ENCODE data around the gene FERD3L.

FERD3L gene

DNA sequence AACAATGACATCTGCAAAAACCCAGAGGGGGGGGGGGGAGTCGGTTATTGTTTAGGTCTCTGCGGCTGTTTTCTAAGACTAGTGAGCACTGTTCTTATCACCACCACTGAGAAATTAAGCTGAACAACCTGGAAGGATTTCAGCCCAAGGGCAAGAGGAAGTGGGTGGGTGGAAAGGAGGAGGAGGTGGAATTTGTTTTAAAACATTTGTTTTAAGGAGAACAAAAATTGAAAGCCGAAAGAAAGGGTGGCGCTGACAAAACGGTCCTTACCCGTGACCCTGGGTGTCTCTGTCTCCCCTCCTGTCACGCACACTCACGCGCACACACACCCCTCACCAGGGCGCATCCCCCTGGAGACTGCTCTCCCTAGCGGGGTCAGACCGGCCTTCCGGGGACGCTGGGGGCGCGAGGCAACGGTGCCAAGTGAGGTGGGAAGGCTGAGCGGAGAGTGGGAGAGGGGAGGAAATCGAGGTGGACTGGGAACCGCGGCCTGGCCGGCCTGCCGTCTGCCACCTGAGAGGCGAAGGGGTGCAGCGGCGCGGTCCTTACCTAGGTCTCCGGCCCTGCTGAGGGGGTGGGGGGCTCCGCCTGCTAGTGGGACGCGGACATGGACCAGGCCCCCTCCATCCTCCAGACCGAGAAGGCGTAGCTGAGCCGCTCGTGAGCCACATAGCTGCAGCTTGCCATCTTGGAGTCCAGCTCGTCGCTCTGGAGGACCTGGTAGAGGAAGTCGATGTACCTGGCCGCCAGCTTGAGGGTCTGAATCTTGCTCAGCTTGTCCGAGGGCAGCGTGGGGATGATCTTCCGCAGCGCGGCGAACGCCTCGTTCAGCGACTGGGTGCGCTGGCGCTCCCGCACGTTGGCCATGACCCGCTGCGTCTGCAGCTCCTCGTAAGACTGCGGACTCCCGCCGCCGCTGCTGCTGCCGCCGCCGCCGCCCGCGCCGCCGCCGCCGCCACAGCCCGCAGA, 28.8 kb downstream of the FERD3L start:
- no peak for DNase-seq

DNA sequence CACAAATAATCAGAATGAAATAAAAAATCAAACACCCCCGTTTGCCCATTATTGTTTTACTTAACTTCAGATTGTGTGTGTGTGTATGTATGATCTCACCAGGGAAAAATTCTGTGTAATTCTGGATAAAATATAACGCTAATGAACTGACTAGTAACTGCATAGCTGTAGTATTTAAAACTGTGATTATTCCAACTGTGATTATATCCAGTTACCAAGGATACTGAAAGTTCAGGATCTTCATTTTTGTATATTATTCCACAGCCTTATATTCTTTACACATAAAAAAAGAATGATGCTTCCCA, 30.7 kb downstream of the FERD3L start:
- no peak for DNase-seq

DNA sequence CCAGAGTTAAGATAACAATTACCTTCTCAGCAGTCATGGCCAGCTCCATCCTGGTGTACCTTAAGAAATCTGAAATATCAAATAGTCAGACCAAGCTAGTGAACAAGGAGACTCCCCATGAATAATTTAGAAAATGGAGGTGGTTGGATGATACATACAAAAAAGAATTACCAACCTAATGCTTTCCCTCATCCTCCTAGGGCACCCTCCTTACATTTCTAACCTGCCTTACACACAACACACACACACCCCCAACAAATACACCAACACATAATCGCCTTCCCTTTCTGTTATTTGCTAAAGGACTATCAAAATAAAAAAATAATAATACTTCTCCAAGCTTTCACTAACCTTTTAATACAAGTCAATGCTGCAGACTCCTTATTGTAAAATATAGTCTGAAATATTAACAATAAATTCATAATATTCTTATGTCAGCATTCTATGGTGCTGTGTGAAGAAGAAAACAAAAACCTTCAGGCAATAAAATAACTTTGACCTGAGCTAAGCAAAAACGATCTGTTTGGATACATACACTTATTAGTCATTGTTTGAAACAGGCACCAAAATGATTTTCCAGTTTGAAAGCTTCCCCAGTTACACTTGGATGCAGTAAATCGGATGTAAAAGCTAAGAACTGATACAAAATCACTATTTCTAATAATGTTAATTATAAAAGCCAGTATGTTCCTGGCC, 31.2 kb downstream of the FERD3L start:
- no peak for DNase-seq

DNA sequence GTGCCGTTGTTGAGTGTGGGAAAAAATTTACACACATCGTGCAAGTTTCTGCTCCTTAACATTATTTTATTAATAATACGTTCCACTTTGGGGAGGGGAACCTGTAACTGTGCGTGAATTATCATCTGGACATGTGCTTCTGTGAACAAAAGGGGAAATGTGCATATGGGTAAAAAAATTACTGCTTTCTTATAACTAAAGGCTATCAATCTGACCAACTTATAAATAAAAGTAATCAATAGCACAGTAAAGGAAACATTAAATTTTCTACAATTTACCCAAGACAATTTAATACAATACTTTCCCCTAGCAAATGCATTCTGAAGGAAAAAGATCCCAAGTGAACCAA, 32.2 kb downstream of the FERD3L start:
- no peak for DNase-seq

DNA sequence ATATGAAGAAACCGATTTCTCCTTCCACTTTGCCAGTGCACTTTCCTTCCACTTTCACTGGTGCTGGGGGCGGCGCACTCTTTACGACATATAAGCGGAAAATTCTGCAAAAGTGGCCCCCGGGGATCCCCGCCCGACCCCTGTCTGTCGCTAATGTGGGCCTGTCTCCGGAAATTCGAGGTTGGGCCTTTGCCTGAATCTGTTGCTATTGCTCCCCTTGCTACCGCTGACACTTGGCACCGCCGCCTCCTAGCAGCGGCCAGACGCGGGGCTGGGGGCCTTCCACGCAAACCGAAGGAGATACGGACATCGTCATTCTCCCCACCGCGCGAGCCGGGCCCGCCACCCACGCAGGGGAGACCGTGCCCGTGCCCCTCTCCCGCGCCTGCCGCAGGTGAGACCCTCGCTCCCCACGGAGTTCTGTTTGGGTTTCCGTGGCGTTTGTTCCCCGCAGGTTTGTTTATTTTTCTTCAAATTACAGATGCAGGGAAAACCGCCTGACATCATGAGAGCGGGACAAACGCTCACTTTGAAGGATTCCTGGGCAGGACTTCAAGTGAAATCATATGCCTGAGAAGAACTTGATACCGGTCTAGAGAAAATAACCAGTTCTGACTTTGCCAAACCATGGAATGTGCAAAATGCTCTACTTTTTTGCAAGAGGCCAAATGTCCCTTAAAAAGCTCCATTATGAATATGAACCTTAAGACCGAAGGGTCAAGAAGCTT, 32.8 kb downstream of the FERD3L start:
- no peak for DNase-seq

DNA sequence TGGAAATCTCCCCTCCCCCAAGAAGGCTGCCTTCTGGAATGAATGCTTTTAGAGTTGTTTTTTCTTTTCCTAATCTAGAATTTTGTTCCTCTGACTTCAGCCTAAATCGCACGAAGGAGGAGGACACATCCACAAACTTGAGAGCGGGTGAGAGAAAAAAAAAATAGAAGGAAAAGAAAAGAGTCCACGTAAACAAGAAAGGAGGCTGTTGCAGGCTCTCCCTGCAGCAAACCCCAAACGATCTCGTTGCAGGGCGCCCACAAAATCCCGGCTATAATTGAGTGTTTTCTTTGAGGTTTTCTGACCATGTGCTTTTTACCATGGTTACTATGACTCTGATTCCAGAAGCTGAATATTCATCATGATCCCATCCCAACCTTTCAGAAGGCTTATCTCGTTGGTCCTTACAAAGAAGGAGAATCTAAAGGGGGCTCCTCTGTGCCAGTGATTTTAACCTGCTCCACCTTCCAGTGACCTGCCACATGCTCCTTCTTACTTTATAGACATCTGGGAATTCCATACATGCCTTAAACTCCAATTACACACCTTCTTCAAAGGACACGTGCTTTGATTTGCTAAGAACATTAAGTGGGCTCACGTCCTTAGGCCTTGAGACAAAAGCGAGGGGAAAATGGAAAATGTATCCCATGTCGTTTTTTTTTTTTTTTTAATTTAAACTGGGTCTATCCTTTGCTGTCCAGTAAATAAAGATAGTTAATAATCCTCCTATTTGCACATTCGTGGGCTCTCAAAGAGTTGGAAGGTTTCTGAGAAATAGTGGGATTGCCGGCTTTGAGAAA, 33.5 kb downstream of the FERD3L start:
- no peak for DNase-seq

DNA sequence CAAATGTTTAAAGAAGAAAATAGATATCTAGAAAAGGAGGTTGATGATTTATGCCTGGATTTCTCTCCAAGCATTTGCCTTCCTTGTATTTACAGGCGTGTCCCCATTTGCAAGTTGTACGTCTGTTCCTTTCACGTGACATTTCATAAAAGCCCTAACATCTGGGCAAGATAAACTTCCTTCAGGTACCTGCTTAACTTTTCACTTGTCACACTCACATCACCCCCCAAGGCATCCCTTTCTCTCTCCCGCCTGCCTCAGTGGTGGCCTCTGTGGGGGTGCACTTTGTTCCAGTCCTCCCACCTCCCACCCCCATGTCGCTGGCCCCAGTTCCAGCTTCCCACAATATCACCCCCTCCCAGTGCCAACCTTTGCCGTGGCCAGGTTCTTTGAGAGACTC, 34.4 kb downstream of the FERD3L start:
- no peak for DNase-seq

DNA sequence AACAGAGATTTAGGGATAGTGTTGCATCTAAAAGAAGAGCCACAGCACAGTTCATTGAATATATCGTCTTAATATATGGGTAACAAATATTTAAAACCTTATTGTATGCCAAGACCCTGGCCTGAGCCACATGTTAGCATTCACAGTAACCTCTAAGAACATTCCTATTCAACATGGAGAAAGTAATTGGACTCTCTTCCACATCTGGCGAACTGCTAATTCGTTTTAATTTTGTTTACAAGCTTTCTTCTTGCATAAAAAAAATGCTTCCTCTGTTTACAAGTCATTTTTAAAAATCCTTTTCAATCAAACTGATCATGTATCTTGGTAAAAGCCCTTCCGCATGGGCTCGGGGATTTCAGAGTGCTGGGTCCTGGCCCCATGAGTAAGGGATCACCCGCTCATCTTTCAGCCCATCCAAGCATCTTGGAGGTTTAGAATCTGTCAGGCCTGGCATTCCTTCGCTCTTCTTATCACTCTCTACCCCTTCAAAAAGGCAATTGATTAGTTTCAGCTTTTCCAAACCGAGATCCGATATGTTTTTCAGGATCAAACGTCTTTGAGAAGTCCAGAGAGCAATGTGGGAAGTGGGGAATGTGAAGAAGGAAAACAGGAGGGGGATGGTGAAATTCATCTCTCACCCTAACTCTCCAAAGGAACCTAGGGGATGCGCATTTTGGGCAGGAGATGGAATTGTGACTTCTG, 35.0 kb downstream of the FERD3L start:
- DNase-seq = no peak

DNA sequence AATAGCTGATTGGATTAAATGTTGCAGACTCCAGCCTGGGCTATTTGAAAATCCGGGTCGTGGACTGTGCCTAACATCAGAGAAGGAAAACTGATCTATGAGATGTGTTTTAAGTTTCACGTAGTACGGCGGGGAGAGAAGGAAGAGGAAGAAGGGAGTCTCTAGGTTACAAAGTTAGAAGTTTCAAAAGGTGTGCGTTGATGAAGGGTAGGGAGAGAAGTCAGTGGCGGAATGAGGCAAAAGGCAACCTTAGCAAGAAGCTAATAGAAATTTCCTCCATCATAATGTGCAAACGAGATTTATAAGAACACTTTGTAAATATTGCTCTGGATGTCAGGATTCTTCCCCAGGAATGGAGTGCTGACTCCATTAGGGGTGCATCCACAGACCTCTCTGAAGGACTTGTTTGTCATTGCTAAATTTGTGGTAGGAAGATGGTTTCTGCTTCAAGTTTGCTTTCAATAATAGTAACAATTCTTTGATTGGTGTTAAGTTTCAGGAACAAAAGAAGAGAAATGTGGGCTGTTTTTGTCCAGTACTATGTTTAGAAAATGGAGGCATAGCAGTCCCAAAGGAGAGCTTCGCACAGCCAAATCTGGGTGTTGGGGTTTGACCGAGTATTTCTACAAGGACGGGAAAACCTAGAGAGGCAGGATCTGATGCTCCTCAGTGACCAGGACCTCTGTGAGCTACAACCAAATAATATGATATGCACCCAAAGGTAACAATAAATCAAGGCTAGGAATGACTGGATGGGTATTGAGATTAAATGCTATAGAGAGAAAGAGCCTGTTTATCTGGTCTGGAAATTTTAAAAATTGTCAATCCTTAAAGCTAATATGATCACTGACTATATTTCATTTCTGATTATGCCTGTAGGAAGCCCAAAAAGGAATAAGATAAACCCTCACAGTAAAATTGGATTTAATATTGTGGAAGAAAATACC, 35.9 kb downstream of the FERD3L start:
- DNase-seq = no peak

DNA sequence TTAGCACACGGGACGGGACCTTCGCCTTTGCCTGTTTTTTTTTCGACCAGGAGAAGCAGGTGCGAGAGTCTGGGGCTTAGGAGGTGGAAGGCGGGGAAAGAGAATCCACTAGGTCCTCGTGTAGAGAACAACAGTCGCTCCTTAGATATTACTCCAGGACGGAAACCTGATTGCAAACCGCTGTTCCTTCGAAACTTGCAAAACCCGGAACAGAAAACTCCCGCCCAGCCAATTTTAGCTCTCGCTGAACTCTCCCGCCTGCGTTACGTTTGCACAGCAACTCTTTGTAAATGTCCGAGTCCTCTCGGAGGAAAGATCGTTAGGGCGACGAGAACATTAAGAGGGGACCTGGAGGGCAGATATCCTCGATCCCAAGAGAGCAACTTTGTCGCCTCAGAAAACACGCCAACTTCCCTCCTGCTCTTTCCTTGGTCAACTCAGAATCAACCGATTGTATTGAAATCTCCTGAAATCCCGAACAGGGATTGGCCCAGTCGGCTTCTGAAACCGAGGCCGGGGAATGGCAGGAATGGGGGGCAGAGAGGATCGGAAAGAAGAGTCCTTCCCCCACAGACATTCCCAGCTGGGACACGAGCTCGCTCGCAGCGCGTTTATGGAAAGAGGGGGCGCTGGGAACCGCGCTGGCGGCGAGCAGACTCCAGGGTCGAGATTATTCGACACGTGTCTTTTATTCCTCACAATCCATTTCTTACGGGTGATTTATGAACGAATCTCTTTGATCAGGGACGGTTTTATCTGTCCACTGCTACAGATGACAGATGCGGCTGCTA, 37.7 kb downstream of the FERD3L start:
- DNase-seq = peak; percentile 37 to 41

DNA sequence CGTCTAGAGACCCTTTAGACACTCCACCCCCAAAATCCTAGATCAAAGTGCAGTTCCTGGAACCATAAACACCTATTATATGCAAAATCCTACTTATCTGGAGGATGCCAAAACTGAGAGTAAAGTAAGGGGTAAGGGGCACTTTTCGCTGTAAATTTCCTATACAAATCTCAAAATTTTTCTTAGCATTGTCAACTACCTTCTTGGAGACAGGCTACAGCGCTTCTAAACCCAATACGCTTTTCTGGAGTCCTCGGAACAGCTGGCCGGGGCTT, 38.2 kb downstream of the FERD3L start:
- no peak for DNase-seq

DNA sequence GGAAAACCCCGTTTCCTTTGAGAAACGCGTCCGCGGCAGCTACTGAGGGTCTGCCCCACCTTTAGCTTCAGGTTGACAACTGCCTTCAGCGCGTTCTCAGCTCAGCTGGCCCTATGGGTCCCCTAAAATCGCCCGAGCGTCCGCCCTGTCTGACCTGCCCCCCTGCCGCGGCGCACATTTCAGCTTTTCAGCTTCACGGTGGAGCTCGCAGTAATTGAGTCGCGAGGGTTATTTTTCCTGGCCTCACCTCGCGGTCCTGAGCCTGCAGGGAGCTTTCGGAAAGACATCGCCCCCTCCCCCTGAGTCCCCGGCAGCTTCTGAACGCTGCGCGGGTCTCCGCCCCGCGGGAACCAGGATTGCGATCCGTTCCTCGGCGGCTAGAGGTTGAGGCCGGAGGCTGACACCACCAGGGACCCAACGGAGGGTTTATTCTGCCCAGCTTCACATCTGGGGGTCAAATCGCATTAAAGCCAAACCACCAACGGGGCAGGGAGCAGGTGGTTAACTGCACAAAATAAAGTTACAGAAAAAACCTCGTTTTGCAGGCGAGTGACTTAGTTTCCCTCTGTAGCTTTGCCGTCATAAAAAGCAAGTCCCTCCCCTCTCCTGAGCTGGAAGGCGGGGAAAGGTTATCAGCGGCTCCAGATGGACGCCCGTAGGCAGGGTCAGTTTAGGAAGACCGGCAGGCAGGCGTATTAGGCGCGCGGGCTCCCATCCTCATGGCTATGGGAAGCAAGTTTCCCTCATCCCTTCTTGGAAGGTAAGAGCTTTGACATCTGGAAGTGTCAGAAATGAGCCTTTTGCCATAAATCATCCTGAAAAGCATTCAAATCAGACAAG, 38.8 kb downstream of the FERD3L start:
- no peak for DNase-seq

DNA sequence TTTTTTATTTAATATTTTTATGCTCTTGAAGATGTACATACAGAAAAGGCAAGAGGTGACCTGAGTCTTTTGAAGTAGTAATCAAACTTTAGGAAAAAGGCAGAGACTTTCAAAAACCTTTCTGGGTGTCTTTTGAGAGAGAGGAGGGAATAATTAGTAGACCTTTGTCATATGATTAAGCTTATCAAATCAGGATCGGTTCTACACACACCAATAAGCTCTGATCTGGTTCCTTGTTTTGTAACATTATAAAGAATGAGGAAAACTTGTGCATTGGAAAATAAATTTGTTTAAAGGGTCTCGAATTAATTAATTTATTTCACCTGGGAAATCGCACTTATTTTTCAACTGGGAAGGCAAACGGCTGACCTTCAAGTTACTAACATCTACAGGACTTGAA, 39.7 kb downstream of the FERD3L start:
- DNase-seq = no peak

DNA sequence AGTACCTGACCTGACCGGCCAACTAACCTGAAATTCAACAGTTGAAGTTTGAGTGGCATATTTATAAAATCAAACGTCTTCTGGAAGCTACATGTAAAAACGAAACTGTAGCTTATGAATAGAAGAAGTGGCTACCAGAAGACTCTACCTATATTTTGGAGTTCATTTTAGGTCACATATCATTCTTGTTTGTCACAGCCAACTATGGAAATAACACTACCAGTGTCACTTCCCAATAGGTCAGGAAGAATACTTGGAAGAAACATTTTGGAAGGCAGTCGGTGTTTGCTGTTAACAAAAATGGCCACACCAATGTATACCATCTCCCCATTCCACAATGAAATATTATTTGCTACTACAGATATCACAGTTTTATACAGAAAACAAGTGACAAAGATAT, 40.4 kb downstream of the FERD3L start:
- no peak for DNase-seq

DNA sequence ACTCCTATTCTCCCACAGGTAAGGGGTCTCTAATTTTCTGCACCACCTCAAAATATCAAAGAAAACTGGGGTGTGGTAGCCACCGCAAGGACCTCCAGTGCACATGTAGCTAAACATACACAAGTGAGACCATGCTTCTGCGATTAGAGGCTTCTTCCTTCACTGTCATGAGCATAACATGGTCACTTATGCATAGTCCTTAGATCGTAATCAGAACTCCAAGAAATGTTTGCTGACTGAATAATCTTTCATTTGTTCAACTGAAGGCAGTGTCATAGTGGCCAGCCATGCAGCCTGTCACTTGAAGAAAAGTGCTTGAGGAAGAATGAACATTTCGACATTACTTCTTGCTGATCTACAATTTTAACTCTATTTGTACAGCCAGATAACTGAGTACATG, 42.3 kb downstream of the FERD3L start:
- no peak for DNase-seq

DNA sequence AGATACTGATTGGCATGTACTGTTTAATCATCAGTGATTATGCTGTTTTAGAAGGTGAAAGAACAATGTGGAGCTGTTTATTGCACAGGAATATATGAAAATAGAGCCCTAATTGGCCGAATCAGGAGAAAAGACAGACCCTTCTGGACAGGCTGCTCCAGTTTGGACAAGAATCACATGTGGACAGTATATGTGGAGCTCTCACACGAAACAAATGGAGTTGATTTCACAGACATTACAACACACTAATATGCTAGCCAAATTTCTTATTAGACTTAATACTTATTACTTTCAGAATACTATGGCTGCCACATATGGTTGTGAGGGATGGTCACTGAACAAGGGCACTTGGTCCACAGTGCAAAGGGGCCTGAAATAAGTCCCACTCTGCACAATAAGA, 43.3 kb downstream of the FERD3L start:
- no peak for DNase-seq

DNA sequence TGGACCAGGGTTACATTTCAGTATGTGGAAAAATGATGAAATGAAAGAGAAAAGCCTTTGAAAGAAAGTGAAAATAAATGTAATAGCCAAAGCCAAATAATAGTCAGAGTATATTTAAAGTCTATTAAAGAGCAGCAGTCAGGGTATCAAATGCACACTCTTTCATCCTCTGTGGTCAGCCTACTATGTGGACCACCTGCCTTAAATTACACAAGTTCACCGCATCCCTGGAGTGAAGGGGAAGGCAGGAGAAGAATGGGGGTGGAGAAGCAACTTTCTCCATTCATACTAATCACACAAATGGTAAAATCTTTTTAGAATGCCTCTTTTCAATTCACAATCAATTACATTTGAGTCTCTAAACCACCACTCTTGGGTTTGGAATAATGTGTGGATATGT, 43.7 kb downstream of the FERD3L start:
- no peak for DNase-seq

DNA sequence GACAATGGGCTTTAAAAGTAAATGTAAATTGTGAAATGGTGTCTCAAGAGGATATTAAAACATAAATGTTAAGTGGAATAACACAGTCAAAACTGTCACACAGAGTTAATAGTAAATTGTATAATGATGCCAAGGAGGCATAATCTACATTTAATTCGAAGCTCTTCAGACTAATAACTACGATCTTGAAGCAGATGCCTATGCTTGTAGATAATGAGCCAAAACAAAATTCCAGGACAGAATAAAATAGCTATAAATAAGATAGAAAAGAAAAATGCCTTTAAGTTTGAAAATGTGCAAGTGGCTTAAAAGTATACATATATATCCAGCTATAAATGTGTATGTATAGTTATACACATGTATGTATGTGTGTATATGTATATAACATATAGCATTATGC, 45.3 kb downstream of the FERD3L start:
- no peak for DNase-seq

DNA sequence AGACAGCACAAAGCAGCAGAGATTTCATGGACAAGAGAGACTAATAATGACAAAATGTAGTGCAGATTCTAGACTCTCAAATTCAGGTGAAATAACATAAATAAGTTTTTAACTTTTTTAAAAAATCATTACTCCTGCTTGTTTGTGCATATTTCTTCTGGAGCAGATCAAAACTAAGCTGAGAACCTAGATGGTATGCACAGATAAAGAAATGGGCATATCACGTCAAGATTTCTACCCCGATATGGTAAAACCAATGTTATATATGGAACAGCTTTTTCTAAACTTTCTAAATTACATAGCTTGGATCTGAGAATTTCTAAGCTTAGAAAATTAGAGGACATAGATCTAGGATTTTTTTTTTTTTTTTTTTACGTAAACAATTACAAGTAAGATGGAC, 46.0 kb downstream of the FERD3L start:
- DNase-seq = no peak
